Stimulated activated CD8-positive, alpha-beta memory T cell treated with anti-CD3 and anti-CD28 coated beads, Interleukin-2, amount 100 ng/mL, for 48 hours (primary cell): ENCODE results near the gene SPEF1.

Experiments
- DNase-seq, 2 donors: peaks; one replicate each; pipeline ENCODE4 v3.0.0-alpha.2; 2020; ENCODE audit warnings: low read depth in 2 of 2

The SPEF1 gene

DNA sequence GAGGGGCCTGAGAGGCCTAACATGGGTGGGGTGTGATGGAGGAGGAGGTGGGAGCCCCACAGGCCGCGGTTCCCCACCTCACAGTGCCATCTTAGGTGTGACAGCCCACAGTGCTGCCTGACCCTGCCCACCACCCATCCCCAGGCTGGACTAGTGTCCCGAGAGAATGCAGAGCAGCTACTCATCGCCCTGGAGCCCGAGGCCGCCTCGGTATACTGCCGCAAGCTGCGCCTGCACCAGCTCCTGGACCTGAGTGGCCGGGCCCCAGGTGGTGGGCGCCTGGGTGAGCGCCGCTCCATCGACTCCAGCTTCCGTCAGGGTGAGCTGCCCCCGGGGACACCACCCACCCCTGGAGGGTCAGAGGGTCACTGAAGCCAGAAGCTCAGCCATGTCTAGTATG is 33.2 kb downstream of the SPEF1 start:
- DNase-seq, result no peak

DNA sequence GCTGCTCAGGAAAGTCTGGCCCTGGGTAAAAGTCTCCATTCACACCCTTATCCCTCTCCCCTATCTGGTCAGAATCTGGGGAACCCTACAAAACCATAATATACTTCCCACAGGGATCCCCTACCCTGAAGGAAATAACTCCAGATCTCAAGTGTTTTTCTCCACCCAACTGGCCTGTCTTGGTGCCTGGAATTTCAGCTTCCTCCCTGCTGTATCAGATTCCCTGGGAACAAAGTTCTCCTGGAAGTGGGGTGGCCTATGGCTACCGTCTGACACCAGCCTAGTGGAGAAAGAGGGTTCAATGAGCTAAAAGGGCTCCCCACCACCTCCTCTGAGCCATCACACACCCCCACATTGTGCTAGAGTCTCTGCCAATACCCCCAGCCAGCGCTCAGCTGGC is 33.8 kb downstream of the SPEF1 start:
- DNase-seq, result no peak

DNA sequence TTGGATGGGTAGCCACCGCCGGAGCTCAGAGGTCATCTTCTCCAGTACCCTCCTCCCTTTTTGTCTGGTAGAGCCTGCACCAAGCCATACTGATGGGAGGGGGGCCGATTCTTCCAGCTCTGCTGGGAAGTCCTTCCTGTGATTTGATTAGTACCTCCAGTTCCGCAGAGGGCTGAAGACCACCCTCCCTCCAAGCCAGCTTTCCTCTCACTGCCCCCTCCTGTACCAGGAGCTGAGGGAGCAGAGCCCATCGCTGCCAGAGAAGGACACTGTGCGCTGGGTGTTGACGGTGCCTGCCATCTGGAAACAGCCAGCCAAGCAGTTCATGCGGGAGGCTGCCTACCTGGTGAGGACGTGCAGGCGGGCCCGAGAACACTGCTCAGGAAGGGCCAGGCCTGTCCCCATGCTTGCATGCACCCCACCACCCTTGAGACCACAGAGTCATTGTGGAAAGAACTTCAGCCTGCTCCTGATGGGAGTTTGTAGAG is 35.5 kb downstream of the SPEF1 start:
- no peak for DNase-seq

DNA sequence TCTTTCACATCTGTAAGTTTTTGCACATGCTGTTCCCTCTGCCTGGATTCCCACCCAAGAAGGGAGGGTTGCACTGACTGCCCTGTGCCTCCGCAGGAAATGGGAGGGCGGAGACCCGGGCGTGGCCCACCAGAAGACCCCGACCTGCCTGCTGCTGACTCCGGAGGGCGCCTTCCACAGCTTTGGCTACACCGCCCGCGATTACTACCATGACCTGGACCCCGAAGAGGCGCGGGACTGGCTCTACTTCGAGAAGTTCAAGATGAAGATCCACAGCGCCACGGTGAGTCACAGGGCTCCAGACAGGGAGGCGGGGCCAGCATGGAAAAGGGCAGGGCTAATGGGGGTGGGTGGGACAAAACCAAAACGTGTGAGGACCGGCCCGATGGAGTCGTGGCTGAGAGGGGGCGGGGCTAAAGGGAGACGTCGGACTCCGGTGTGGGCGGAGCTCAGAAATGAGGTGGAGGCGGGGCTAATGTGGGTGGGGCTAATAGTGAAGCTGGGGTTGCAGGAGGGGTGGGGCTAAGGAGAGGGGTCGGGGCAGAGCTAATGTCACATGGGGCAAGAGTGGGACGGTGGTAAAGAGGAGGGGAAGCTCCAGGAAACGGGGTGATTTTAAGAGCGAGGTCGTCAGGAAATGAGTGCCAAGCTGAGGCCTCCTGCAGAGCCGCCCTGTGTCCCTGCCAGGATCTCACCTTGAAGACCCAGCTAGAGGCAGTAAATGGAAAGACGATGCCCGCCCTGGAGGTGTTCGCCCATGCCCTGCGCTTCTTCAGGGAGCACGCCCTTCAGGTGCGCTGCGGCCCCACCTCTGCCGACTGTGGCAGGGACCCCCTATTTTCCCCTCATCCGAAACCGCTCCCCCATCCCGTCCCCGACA is 36.2 kb downstream of the SPEF1 start:
- peak; percentile 47 to 61 for DNase-seq

DNA sequence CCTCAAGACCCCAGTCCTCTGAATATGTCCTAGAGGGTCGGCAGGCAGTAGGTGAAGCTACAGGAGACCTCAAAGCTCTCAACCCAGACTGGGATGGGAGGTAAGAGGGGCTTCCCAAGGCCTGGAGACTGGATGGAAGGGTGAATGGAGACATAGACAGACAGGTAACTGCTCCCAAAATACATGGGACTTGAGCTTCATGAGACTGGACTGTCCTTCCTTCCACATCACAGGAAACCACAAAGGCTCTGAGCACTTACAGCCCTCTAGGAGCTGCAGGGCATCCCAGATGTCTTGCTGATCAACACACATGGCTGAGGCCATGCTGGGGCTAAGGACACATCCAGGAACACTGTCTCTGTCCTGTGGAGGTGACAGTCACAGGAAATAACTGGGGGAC is 37.2 kb downstream of the SPEF1 start:
- DNase-seq, result no peak

DNA sequence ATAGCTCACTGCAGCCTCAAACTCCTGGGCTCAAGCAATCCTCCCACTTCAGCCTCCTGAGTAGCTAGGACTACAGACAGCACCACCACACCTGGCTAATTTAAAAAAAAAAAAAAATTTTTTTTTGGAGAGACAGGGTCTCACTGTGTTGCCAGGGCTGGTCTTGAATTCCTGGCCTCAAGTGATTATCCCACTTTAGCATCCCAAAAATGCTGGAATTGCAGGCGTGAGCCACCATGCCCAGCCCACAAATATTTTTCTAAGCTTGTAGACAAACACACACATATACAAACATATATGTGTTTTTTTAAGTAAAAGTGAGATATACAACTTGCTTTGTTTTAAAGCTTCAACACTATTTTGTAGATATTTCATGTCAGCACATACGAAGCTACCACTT is 38.0 kb downstream of the SPEF1 start:
- DNase-seq, result no peak

DNA sequence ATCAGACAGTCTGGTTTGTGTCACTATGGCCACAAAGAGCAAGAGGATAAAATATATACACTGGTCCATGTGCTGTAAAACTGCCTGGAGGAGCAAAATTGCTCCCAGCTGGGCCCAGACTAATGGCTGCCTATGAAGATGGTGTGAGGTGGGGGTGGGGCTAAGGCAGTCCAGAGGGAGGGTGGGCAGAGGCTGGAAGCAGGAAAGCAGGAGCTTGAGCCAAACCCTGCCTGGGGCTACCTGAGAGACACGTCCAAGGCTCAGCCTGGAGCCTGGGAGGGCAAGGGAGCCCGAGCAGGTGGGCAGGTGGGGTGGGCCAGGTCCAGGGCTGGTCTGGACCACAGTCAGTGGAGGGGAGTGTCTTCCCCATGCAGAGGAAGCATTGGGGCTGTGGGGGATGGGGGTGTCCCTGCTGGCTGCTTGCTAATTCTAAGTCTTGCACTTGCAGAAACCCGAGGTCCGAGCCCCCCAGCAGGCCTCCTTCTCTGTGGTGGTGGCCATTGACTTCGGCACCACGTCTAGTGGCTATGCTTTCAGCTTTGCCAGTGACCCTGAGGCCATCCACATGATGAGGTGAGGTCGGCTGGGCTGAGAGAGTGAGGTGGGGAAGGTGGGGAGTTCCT is 39.3 kb downstream of the SPEF1 start:
- no peak for DNase-seq

DNA sequence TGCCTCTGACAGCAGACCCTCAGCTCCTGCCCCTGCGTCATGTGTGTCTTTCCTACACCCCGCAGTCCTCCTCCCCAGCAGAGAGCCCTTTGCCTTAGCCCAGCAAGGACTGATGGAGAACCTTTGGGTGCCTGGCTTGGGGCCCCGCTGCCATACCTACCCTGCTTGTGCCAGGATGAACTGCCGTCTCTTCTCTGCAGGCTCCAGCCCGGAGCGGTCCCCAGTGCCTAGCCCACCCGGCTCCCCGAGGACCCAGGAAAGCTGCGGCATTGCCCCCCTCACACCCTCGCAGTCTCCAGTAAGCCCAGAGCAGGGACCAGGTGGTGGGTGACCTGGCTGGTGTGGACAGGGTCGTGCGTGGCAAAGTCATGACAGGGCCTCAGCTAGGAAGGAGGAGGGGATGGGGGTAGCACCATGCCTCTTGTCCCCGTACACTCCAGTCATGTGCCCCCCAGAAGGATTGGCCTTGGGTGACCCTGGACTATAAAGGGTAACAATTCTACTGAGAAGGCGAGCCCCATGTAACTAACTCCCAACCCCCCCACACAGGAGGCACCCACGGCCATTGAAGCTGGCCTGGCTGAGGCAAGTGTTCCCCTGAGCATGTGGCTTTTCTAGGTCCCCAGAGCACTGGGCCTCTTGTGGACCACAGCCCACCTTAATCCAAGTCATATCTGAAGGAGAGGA is 40.5 kb downstream of the SPEF1 start:
- DNase-seq, result no peak

DNA sequence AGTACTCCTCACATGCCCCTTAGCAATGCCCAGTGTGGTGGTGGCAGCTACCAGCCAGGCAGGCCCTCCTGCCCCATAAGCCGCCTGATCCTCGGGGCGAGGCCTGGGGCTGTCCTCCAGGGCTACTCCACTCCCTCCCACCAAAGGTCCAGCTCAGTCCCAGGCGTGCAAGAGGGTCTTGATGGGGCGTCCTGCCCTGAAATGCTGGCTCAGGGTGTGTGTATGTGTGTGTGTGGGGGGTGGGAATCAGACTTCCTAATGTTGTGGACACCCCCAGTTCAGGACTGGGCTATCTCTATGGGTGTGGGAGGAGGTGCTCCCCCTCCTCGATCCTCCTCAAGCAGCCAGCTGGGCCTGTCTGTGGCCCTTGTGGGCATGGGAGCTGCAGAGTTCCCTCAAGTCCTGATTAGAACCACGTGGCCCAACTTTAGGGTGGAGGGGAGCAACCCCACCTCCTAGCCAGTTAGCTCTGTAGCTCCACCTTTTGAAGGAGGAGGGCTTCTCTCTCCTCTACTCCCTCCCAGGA is 41.3 kb downstream of the SPEF1 start:
- no peak for DNase-seq

DNA sequence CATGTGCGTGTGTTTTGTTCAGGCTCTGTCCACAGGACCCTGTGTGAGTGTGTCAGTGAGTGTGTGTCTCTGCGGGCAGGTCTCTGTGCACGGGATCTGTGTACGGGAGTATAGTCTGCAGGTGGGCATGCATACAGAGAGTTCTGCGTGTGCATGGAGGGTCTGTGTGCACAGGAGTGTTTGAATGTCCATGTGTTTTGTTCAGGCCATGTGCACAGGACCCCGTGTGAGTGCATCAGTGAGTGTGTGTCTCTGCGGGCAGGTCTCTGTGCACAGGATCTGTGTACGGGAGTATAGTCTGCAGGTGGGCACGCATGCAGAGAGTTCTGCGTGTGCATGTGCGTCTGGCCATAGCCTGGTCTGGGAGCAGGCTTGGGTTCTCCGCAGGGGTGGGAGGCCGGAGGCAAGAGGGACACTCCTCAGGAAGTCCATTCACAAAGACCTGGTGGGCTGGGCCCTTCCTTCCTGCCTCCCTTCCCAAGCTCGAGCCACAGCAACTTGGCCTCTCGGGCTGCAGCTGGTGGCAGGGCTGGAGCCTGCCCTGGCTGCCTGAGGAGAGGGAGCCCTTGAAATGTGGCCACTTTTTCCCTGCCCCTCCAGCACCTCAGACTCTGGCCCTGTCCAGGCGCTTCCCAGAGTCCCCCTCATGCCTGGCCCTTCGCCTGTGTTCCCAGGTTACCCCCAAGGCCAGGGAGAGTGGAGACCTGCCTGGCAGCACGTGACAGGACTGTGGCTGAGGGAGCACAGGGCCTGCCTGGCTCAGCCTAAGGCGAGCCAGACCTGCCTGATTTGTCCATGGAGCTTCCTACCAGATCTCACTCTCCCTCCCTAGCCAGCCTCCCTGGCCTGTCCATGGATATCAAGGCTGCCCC is 42.0 kb downstream of the SPEF1 start:
- no peak for DNase-seq

DNA sequence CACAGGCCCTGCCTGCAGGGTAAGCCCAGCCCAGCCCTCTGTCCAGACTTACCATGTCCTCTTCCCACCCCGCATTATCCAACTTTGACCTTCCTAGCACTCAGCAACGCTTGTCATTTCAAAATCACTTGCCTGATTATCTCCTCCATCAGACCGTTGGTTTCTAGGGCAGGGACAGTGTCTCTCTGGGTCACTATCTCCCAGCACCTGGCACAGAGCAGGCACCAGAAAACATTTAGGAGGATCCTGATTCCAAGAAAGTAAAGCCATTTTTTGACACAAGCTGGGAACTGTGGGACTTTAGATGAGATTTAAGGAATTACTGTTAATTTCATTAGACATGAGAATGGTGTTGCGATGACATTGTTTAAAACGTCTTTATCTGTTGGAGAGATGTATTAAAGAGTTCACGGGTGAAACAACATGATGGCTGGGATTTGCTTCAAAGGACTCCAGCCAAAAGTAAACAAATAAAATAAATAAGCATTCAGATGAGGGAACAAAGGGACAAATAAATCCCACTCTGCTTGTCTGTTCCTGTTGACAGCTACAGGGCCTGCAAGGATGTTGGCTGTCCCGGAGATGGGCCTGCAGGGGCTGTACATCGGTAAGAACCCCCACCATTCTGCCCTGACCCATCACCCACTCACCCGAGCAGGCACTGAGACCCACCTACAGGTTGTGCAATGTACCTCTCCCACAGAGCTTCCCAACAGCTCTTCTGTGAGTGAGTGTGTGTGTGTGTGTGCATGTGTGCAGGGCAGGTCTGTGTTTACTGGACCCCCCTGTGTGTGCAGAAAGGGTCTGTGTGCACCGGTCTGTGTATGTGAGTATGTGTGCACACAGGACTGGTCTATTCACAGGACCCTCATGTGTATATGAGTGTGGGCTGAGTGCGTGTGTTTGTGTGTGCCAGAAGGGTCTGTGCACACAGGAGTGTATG is 42.9 kb downstream of the SPEF1 start:
- no peak for DNase-seq

DNA sequence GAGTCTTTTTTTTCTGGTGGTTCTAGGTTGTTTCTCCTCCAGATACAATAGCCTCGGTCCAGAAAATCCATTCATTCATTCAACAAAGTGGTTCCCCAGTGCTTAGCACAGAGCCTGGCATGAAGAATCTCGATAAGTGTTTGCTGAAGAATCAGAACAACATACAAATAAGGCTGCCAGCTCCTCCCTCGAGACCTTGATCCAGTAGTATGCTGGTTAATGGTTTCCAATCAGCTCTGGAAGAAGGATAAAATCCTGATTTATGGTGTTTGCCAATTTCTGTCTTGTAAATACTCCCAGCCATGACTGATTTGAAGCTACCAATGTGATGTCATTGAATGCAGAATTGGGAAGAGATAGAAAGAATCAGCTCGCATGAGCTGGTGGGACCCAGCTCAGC is 45.5 kb downstream of the SPEF1 start:
- no peak for DNase-seq

DNA sequence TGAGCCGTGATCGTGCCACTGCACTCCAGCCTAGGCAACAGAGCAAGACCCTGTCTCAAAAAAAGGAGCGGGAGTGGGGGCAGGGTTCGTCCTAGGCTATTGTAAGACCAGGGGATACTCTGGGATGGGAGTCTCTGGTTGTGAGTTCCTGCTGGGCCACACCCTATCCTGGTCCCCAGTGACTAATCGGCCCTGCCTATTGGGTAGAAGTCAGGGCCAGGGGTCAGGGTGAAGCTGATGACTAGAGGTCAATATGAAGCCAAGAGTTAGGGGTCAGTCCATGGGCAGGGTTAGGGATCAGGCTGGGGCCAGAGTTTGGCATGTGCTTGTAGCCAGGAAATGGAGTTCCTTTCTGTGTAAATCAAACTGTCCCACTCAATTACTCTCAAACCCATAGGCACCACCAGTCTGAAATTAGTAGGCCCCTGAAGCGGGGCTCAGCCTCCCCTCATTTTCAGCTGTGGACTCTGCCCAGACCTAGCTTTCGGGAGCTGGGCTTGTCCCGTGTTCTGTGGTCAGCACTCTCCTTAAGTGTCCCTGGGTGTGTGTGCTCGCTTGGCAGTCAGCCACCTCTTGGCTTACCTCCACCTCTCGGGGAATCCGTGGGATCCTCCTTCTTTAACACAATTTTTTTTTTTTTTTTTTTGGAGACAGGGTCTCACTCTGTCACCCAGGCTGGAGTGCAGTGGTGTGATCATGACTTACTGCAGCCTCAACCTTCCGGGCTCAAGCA is 47.0 kb downstream of the SPEF1 start:
- DNase-seq, result no peak

DNA sequence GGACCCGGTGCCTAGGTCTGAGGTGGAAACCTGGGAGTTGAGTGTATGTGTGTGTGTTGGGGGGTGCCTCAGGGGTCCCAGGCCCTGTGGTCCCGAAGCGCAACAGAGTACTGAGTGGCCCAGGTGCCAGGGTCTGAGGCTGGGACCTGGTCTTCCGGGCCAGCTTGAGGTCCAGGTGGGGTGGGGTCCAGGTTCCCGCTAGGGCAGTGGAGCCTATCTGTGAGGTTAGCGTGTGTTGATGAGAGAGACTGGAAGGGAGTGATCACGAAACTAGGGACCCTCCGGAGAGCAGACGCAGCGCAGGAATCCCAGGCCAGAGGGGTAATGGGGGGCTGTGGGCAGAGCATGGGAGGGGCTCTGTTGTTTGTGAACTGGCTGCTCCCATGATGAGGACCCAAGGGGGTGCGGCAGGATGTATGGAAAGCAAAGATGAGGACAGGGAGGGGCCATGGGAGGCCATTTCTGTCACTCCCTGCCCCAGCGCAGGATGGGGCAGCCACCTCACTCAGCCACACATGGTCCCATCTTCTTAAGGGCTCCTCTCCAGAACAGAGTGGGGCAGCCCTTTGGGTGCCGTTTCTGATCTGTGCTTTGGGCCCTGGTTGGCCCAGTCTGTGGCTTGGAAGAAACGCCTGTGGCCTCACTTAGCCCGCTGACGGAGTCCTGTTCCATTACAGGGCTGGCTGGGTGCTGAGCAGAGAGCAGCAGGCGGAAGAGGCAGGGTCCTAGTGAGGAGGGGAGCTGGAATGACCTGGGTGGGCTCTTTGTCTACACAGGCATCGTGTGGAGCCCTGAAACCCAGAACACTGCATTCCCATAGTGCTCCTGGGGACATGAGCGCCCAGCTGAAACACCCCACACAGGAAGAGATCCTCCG is 47.9 kb downstream of the SPEF1 start:
- no peak for DNase-seq

DNA sequence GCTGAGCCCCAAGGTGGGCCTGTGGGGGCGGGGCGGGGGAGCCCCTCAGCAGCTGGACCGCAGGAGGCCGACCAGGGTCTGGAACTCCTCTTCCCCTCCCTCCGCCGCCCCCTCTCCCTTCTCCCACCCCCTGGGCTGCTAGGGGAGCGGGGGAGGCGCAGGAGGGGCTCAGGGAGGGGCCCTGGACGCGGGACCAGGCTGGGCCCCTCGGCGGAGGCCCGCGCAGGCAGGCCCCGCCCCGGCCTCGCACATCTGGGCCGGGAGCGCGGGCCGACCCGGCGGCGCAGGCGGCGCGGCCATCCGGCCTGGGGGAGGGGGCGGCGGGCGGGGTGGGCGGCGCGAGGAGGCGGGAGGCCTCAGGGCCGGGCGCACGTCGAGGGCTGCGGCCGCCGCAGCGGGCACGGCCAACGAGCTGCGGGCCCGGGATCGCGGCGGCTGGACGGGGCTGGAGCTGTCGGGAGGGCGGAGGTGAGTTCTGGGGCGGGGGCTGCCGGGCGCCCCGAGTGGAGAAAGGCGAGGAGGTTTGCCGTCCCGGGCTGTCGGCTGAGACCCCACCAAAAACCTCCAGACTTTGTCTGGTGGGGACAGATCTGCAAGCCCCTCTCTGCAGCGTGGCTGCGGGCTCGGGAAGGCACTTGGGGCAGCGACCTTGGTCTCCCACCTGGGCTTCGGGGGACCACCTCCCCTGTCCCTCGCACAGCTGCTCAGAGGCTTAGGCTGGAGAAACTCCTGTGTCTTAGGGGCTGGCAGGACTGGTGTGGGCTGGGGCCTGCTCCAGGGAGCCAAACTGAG is 48.7 kb downstream of the SPEF1 start, which contains the start of gene HSPA12B:
Gene HSPA12B (plus strand): TSS at position 359 of the 792 bp plus-strand sequence. CDS start 5,990 bp downstream, outside the sequence.
- DNase-seq, result no peak

DNA sequence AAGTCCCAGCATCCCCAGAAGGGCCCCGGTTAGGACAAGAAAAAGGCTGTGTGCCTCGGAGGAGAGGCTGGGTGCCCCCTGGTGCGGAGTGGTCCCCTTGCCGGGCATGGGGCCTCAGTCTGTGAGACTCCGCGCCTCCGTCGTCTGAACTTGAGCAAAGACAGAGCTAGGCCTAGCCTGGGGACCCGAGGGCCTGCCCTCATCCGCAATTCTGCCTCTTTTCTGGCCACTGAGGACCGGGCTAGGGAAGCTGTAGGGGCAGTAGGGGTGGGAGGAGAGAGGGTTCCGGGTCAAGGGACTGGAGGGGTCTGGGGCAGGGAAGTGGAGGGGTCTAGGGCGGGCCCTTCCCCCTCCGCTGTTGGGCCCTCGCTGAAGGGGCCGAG is 49.3 kb downstream of the SPEF1 start:
- no peak for DNase-seq

DNA sequence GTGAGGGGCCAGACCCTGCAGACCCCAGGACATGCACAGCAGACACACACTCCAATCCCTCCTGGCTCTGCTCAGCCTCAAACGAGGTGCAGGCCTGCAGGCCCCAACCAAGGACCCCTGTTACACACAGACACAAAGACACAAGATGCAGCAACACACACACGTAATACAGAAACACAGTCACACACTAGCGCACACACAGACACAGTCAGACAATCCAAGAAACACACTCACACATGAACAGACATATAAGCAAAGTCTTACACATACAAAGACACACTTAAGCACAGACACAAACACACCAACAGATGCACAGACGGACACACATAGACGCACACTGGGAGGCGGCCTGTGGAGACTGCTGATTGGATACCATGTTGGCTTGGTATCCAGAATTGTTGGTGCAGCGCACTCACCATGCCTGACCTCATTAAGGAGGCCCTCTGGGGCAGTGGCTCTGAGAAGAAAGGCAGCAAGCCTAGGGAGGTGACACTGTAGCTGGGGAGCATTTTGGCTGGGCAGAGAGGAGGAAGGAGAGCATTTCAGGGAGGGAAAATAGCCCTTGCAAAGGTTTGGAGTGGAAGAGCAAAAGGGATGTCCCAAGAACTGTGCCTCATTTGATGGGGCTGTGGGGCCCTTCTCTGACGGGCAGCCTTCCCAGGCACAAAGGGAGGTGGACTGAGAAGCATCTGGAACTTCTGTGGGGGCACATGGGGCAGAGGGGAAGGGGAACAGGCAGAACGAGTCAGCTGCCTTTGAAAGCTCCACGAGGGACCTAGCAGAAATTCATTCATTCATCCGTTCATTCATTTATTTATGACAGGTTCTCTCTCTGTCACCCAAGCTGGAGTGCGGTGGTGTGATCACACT is 50.2 kb downstream of the SPEF1 start:
- DNase-seq, result no peak
